ENCODE measurements around the gene UPP2.

The UPP2 gene

GRCh38 chr2:158138255-158138654 lies 36.6 kb downstream of the UPP2 start:
- TF ChIP-seq POLR2AphosphoS5 (IDR thresholded peaks at IDR 0.05; ENCODE audit: low read depth, low read length) (no peak), FOXP2 (optimal IDR thresholded peaks at IDR 0.05; ENCODE audit: borderline replicate concordance, extremely low read depth, extremely low read length, insufficient read depth) (no peak)

DNA sequence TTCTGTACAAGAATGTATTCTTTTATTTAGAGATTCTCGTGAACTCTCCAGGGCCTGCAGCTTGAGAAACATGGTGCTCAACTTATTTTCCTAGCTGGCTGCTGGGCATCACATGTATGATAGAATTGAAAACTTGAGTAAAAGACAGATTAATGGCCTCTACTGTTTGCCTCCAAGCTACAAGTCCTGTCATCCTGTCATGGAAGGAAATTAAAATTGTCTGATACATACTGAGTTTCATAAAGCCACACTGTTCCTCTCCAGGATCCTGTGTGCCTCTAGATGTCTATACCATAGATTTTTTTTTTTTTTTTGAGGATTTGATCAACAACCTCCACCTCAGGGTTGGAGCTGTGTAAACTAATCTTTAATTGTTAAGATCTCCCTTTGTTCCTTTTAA lies 38.5 kb downstream of the UPP2 start:
- TF ChIP-seq FOXP2 (optimal IDR thresholded peaks at IDR 0.05; ENCODE audit: borderline replicate concordance, extremely low read depth, extremely low read length, insufficient read depth) = no peak

DNA sequence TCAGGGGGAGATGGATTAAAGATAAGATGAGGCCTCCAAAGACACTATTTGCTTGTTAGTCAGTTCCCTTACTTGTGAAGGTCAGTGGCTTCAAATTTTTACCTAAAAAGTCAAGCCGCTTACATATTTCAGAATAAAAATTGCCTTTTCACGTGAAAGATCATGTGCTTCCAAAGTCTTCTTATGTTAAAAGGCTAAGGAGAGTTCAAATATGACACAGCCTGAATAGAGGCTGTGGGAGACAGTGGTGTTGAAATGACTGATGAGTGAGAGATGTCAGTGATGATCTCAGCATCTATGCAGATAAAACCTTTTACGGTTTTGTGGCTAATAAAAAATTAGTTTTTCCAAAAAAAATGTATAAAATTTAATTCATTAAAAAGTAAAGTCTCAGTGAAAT lies 40.5 kb downstream of the UPP2 start:
- TF ChIP-seq, protein P1, sequence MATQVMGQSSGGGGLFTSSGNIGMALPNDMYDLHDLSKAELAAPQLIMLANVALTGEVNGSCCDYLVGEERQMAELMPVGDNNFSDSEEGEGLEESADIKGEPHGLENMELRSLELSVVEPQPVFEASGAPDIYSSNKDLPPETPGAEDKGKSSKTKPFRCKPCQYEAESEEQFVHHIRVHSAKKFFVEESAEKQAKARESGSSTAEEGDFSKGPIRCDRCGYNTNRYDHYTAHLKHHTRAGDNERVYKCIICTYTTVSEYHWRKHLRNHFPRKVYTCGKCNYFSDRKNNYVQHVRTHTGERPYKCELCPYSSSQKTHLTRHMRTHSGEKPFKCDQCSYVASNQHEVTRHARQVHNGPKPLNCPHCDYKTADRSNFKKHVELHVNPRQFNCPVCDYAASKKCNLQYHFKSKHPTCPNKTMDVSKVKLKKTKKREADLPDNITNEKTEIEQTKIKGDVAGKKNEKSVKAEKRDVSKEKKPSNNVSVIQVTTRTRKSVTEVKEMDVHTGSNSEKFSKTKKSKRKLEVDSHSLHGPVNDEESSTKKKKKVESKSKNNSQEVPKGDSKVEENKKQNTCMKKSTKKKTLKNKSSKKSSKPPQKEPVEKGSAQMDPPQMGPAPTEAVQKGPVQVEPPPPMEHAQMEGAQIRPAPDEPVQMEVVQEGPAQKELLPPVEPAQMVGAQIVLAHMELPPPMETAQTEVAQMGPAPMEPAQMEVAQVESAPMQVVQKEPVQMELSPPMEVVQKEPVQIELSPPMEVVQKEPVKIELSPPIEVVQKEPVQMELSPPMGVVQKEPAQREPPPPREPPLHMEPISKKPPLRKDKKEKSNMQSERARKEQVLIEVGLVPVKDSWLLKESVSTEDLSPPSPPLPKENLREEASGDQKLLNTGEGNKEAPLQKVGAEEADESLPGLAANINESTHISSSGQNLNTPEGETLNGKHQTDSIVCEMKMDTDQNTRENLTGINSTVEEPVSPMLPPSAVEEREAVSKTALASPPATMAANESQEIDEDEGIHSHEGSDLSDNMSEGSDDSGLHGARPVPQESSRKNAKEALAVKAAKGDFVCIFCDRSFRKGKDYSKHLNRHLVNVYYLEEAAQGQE (IDR thresholded peaks at IDR 0.05; ENCODE audit: insufficient read depth in 1 of 2, low read depth in 2 of 2, low read length in 2 of 2) = no peak
- TF ChIP-seq TAF1 (IDR thresholded peaks at IDR 0.05; ENCODE audit: borderline replicate concordance, insufficient read depth, low read length) (no peak), FOXP2 (optimal IDR thresholded peaks at IDR 0.05; ENCODE audit: borderline replicate concordance, extremely low read depth, extremely low read length, insufficient read depth) (no peak), SIN3A (IDR thresholded peaks at IDR 0.05; ENCODE audit: borderline replicate concordance, insufficient read depth, low read length) (no peak), POLR2AphosphoS5 (IDR thresholded peaks at IDR 0.05; ENCODE audit: low read depth, low read length) (no peak)

- TF ChIP-seq POLR2AphosphoS5 (IDR thresholded peaks at IDR 0.05; ENCODE audit: low read depth, low read length) (no peak), FOXP2 (optimal IDR thresholded peaks at IDR 0.05; ENCODE audit: borderline replicate concordance, extremely low read depth, extremely low read length, insufficient read depth) (no peak), TAF1 (IDR thresholded peaks at IDR 0.05; ENCODE audit: borderline replicate concordance, insufficient read depth, low read length) (no peak)
- TF ChIP-seq, protein P1 (IDR thresholded peaks at IDR 0.05; ENCODE audit: insufficient read depth in 1 of 2, low read depth in 2 of 2, low read length in 2 of 2) = no peak
Observed at GRCh38 chr2:158142568-158143332, 41.1 kb downstream of the UPP2 start.

GRCh38 chr2:158143703-158144360 lies 42.2 kb downstream of the UPP2 start:
- TF ChIP-seq, protein P1 (IDR thresholded peaks at IDR 0.05; ENCODE audit: insufficient read depth in 1 of 2, low read depth in 2 of 2, low read length in 2 of 2) = no peak
- TF ChIP-seq TAF1 (IDR thresholded peaks at IDR 0.05; ENCODE audit: borderline replicate concordance, insufficient read depth, low read length) (no peak), POLR2AphosphoS5 (IDR thresholded peaks at IDR 0.05; ENCODE audit: low read depth, low read length) (no peak), FOXP2 (optimal IDR thresholded peaks at IDR 0.05; ENCODE audit: borderline replicate concordance, extremely low read depth, extremely low read length, insufficient read depth) (no peak)

DNA sequence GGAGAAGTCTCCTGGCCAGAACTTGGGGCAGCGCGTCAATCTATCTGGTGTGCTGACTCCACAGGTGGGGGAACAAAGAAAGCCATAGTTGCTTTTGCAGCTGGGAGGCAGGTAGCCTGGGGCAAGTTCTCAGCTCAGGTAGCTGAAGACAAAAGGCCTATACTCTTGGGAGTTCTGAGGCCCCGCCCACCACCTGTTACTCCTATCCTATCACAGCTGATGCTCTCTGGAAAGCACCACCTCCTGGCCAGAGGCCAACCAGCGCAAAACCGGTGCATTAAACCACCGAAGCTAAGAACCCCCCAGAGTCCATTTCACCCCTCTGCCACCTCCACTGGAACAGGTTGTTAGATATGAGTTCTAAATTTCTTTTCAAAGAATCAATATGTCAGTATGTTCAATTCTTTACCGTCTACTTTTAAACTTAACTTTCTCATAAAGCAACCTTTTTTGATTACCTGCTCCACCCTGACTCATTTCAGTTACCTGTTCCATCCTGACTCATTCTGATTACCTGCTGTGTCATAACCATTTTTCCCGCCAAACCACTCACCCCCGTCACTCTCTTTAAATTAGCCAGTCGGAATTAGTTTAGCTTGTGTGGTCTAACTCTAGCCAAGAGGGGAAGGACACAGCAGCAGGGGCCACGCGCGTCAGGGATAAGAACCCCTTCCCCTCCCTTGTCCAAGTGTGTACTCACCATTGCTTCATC lies 43.4 kb downstream of the UPP2 start:
- no peak for TF ChIP-seq SIN3A (IDR thresholded peaks at IDR 0.05; ENCODE audit: borderline replicate concordance, insufficient read depth, low read length)
- TF ChIP-seq POLR2AphosphoS5 (IDR thresholded peaks at IDR 0.05; ENCODE audit: low read depth, low read length) = no peak
- TF ChIP-seq, protein P1 (IDR thresholded peaks at IDR 0.05; ENCODE audit: insufficient read depth in 1 of 2, low read depth in 2 of 2, low read length in 2 of 2) = no peak
- TF ChIP-seq TAF1 (IDR thresholded peaks at IDR 0.05; ENCODE audit: borderline replicate concordance, insufficient read depth, low read length) = no peak
- no peak for TF ChIP-seq FOXP2 (optimal IDR thresholded peaks at IDR 0.05; ENCODE audit: borderline replicate concordance, extremely low read depth, extremely low read length, insufficient read depth)

All from PFSK-1 (cell line).